Activated CD8-positive, alpha-beta T cell treated with anti-CD3 and anti-CD28 coated beads, Interleukin-2, amount 10 ng/mL, durations not matched to agents 7 days and 5 days (primary cell): Measurements from ENCODE around the gene WIPF3. TPM values are rescaled to one million over a fixed set of nuclear protein-coding genes. Genes with fewer than 3 reads are reported as not detected.

Experiments
- total RNA-seq, 2 experiments: library from RNA; stranded (reverse); gene quantifications; one replicate each; pipeline ENCODE4 v1.2.3, GENCODE V29; 2021

Gene WIPF3
- total RNA-seq, 2 experiments from 2014 or later: not detected

Other genes with a start within 250 kb of the WIPF3 start
- gene PRR15, start 242.7 kb upstream of the WIPF3 start, total RNA-seq: not detected
- gene SCRN1, start 183.3 kb downstream of the WIPF3 start, total RNA-seq: 10 to 100 TPM; 12.0 to 12.2 TPM
- gene FKBP14, start 220.2 kb downstream of the WIPF3 start, total RNA-seq: 1 to 10 TPM; 4.2 to 5.4 TPM
- 10 to 100 TPM in 1 of 2 experiments, 1 to 10 TPM in 1; 8.9 to 11.5 TPM for gene PLEKHA8, start 221.9 kb downstream of the WIPF3 start, total RNA-seq